H1 (cell line): Measurements from ENCODE around the gene TMEM52B. TPM values are rescaled to one million over a fixed set of nuclear protein-coding genes. Genes with fewer than 3 reads are reported as not detected.

Experiments
- CTCF ChIA-PET: fragments of 300-600 bp; sonication (Branson Sonifier 250); formaldehyde crosslinking; loops from one replicate; lab custom pipeline; 2021; ENCODE audit not compliant: partially characterized antibody; lab: Charles Lee
- POLR2A ChIA-PET: fragments of 300-600 bp; sonication (Branson Sonifier 250); formaldehyde crosslinking; loops from one replicate; lab custom pipeline; 2021; ENCODE audit warnings: inconsistent platforms; ENCODE audit not compliant: partially characterized antibody; lab: Charles Lee
- DNase-seq, 2 experiments: peaks; one replicate each; pipeline versions ENCODE4 v3.0.0 to v3.0.0-alpha.2; 2010 to 2022; ENCODE audit warnings: low spot score in 2 of 2, low read depth in 1 of 2, mixed read lengths in 1 of 2
- FAIRE-seq: peaks from 2 replicates; lab custom pipeline; 2011; peaks lifted over from hg19 to GRCh38; lab: Jason Lieb, UNC
- H2AFZ ChIP-seq: 2 replicates; pipeline ENCODE4 v1.8.1; 2012; ENCODE audit warnings: low read length, inconsistent platforms
- H2AK5ac ChIP-seq: 2 replicates; pipeline ENCODE4 v1.6.1; 2013; ENCODE audit warnings: low read depth, low read length
- H2BK120ac ChIP-seq: replicated peaks from 2 replicates; pipeline ENCODE3; 2013; ENCODE audit warnings: low read depth, low read length, inconsistent platforms
- H2BK12ac ChIP-seq: 2 replicates; pipeline ENCODE4 v1.6.1; 2013; ENCODE audit warnings: low read depth, low read length
- H2BK15ac ChIP-seq: 2 replicates; pipeline ENCODE4 v1.6.1; 2013; ENCODE audit warnings: low read length
- H2BK20ac ChIP-seq: 2 replicates; pipeline ENCODE4 v1.6.1; 2013; ENCODE audit warnings: low read length
- H2BK5ac ChIP-seq: 2 replicates; pipeline ENCODE4 v1.6.1; 2013; ENCODE audit warnings: low read depth, low read length
- H3K14ac ChIP-seq: 2 replicates; pipeline ENCODE4 v1.6.1; 2013; ENCODE audit warnings: inconsistent platforms; ENCODE audit not compliant: insufficient read length
- H3K18ac ChIP-seq: 2 replicates; pipeline ENCODE4 v1.6.1; 2013; ENCODE audit warnings: low read length; ENCODE audit errors: extremely low read depth
- H3K23ac ChIP-seq: 2 replicates; pipeline ENCODE4 v1.6.1; 2013; ENCODE audit warnings: inconsistent platforms; ENCODE audit not compliant: insufficient read length
- H3K23me2 ChIP-seq: 2 replicates; pipeline ENCODE4 v1.6.1; 2013; ENCODE audit warnings: low read depth, low read length
- H3K27ac ChIP-seq: 2 replicates; pipeline ENCODE4 v1.6.1; 2011; ENCODE audit warnings: low read depth, low read length, inconsistent platforms
- H3K27me3 ChIP-seq, 4 experiments: replicated peaks in 1 of 4; 1 replicate in 1 of 4; 2 replicates in 3 of 4; pipeline versions ENCODE4 v1.6.1 to v1.8.1; 2011 to 2013; ENCODE audit warnings: low read length in 3 of 4, mild to moderate bottlenecking in 3 of 4, inconsistent platforms in 2 of 4, mixed read lengths in 2 of 4, moderate library complexity in 1 of 4; ENCODE audit not compliant: control insufficient read depth in 3 of 4, insufficient read depth in 3 of 4; ENCODE audit errors: extremely low read depth in 1 of 4
- H3K36me3 ChIP-seq, 4 experiments: 2 replicates each; pipeline versions ENCODE4 v1.6.1 to v1.8.1; 2011 to 2013; ENCODE audit warnings: mild to moderate bottlenecking in 4 of 4, low read length in 3 of 4, moderate library complexity in 2 of 4, control low read depth in 1 of 4, inconsistent platforms in 1 of 4; ENCODE audit not compliant: insufficient read depth in 4 of 4, control insufficient read depth in 2 of 4
- H3K4ac ChIP-seq: replicated peaks from 2 replicates; pipeline ENCODE3; 2013; ENCODE audit warnings: low read length, low read depth, mixed read lengths, inconsistent platforms; ENCODE audit not compliant: insufficient read length
- H3K4me1 ChIP-seq, 4 experiments: replicated peaks in 1 of 4; 1 replicate in 1 of 4; 2 replicates in 3 of 4; pipeline versions ENCODE4 v1.6.1 to v1.8.1; 2011 to 2013; ENCODE audit warnings: low read length in 3 of 4, inconsistent platforms in 2 of 4, mixed read lengths in 1 of 4; ENCODE audit not compliant: insufficient read depth in 4 of 4, control insufficient read depth in 3 of 4
- H3K4me2 ChIP-seq, 2 experiments: 2 replicates each; pipeline versions ENCODE4 v1.6.1 to v1.8.1; 2011 to 2013; ENCODE audit warnings: low read depth in 2 of 2, low read length in 2 of 2, control low read depth in 1 of 2, inconsistent platforms in 1 of 2, mild to moderate bottlenecking in 1 of 2; ENCODE audit not compliant: insufficient read depth in 1 of 2
- H3K4me3 ChIP-seq, 4 experiments: fragments of 200-600, 300-600 bp in 1 of 4; sonication (generic), shearing (Covaris generic), sonication (Bioruptor Twin) in 1 of 4; 2 replicates each; pipeline versions ENCODE4 v1.5.1 to v1.8.1; 2011 to 2016; ENCODE audit warnings: low read length in 4 of 4, low read depth in 3 of 4, control low read depth in 2 of 4, inconsistent platforms in 2 of 4, mild to moderate bottlenecking in 2 of 4, mixed read lengths in 1 of 4, moderate library complexity in 1 of 4; ENCODE audit not compliant: insufficient read depth in 2 of 4; ENCODE audit errors: extremely low read depth in 1 of 4
- H3K56ac ChIP-seq: replicated peaks from 2 replicates; pipeline ENCODE3; 2013; ENCODE audit warnings: low read depth, mild to moderate bottlenecking, mixed read lengths, low read length, inconsistent platforms; ENCODE audit not compliant: insufficient read length
- H3K79me1 ChIP-seq: 2 replicates; pipeline ENCODE4 v1.6.1; 2013; ENCODE audit warnings: low read depth, low read length, control low read depth
- H3K79me2 ChIP-seq, 2 experiments: 2 replicates each; pipeline versions ENCODE4 v1.6.1 to v1.8.1; 2012 to 2013; ENCODE audit warnings: low read length in 2 of 2, mild to moderate bottlenecking in 2 of 2, inconsistent platforms in 1 of 2; ENCODE audit not compliant: insufficient read depth in 2 of 2, control insufficient read depth in 1 of 2
- H3K9ac ChIP-seq, 4 experiments: replicated peaks in 1 of 4; 1 replicate in 1 of 4; 2 replicates in 3 of 4; pipeline versions ENCODE4 v1.6.1 to v1.8.1; 2011 to 2013; ENCODE audit warnings: low read depth in 3 of 4, low read length in 3 of 4, control low read depth in 2 of 4, mild to moderate bottlenecking in 2 of 4, moderate library complexity in 2 of 4, inconsistent platforms in 1 of 4; ENCODE audit errors: extremely low read depth in 1 of 4
- H3K9me3 ChIP-seq, 2 experiments: 2 replicates each; pipeline versions ENCODE4 v1.6.1 to v1.8.1; 2012 to 2013; ENCODE audit warnings: mild to moderate bottlenecking in 2 of 2, moderate library complexity in 2 of 2, control low read depth in 1 of 2, inconsistent platforms in 1 of 2, low read depth in 1 of 2, low read length in 1 of 2, mixed read lengths in 1 of 2; ENCODE audit not compliant: insufficient read depth in 2 of 2
- H4K20me1 ChIP-seq, 2 experiments: replicated peaks in 1 of 2; 2 replicates each; pipeline versions ENCODE3 to v1.8.1; 2011 to 2013; ENCODE audit warnings: inconsistent platforms in 2 of 2, low read length in 2 of 2, mild to moderate bottlenecking in 1 of 2; ENCODE audit not compliant: insufficient read depth in 2 of 2, control insufficient read depth in 1 of 2
- H4K5ac ChIP-seq: 2 replicates; pipeline ENCODE4 v1.6.1; 2013; ENCODE audit warnings: low read length, low read depth, mixed read lengths, inconsistent platforms; ENCODE audit not compliant: insufficient read length
- H4K8ac ChIP-seq: 2 replicates; pipeline ENCODE4 v1.8.0; 2013; ENCODE audit warnings: mild to moderate bottlenecking, moderate library complexity, low read length, inconsistent platforms; ENCODE audit not compliant: insufficient read depth; ENCODE audit errors: extremely low read depth
- H4K91ac ChIP-seq: replicated peaks from 2 replicates; pipeline ENCODE3; 2013; ENCODE audit warnings: low read length, mixed read lengths, inconsistent platforms; ENCODE audit not compliant: insufficient read length
- CHD1 ChIP-seq: IDR thresholded peaks from 2 replicates; pipeline ENCODE4 v1.6.1; 2012; ENCODE audit warnings: low read depth, low read length, improper control_type of control experiment
- POLR2AphosphoS5 ChIP-seq: IDR thresholded peaks from 2 replicates; pipeline ENCODE4 v1.6.1; 2011; ENCODE audit warnings: low read depth, low read length
- RBBP5 ChIP-seq: IDR thresholded peaks from 2 replicates; pipeline ENCODE4 v1.7.1; 2012; ENCODE audit warnings: low read depth, mild to moderate bottlenecking, inconsistent platforms, low read length, moderate library complexity, borderline replicate concordance
- TAF1 ChIP-seq: IDR thresholded peaks from 2 replicates; pipeline ENCODE4 v1.6.1; 2011; ENCODE audit warnings: mild to moderate bottlenecking, low read depth, low read length
- TAF7 ChIP-seq: optimal IDR thresholded peaks from 2 replicates; pipeline ENCODE3; 2011; ENCODE audit warnings: low read depth, mild to moderate bottlenecking, inconsistent platforms, low read length, moderate library complexity, borderline replicate concordance
- TBP ChIP-seq: IDR thresholded peaks from 2 replicates; pipeline ENCODE4 v1.6.1; 2011; ENCODE audit warnings: low read depth, low read length, improper control_type of control experiment
- ZNF274 ChIP-seq: IDR thresholded peaks from 2 replicates; pipeline ENCODE4 v1.7.0; 2012; ENCODE audit warnings: low read length, borderline replicate concordance; ENCODE audit errors: extremely low read depth
- WGBS, 2 experiments: shearing (Covaris generic) in 1 of 2; methylation state at CpG; one replicate each; pipeline versions ENCODE4 v1.1.6 to v1.1.7; 2013 to 2015; ENCODE audit warnings: low lambda C conversion rate in 2 of 2, mixed read lengths in 2 of 2, inconsistent platforms in 1 of 2, low coverage in 1 of 2, missing lambda C conversion rate in 1 of 2; ENCODE audit not compliant: insufficient replicate concordance in 2 of 2, insufficient coverage in 1 of 2, insufficient read length in 1 of 2; ENCODE audit errors: extremely low coverage in 1 of 2, missing lambda C conversion rate in 1 of 2; 5-methylcytosine and 5-hydroxymethylcytosine counted together
- polyA plus RNA-seq, 7 experiments: library from polyadenylated mRNA; depleted of rRNA in 3 of 7; stranded (reverse) in 5 of 7; unstranded in 2 of 7; fragments of >200 nt in 5 of 7; fragments of 200-250 nt in 2 of 7; gene quantifications; 1 replicate in 5 of 7; 2 replicates in 1 of 7; 4 replicates in 1 of 7; pipeline versions ENCODE4 v1.2.1 to v1.2.3, GENCODE V29; 2011 to 2013; ENCODE audit warnings: missing spikeins in 2 of 7, mixed read lengths in 2 of 7
- total RNA-seq: library from RNA; stranded (reverse); fragmentation: NEBNext Ultra II Directional; extraction: Animal tissue kit (Norgen Biotek cat#: 25700); gene quantifications from 2 replicates; pipeline ENCODE4 v1.2.1, GENCODE V29; 2021
- TF ChIP-seq, protein P1 (sequence below): IDR thresholded peaks from 2 replicates; pipeline ENCODE4 v1.6.1; 2012; ENCODE audit warnings: inconsistent platforms
- TF ChIP-seq, protein P2 (sequence below): IDR thresholded peaks from 2 replicates; pipeline ENCODE4 v1.6.1; 2011; ENCODE audit warnings: low read depth, mild to moderate bottlenecking, low read length; ENCODE audit not compliant: insufficient read depth

Gene TMEM52B
- total and polyA plus RNA-seq, 2 of the 8 experiments (the other 6 are each of a cell fraction or from before 2014, with no cell fraction given): not detected

DNA sequence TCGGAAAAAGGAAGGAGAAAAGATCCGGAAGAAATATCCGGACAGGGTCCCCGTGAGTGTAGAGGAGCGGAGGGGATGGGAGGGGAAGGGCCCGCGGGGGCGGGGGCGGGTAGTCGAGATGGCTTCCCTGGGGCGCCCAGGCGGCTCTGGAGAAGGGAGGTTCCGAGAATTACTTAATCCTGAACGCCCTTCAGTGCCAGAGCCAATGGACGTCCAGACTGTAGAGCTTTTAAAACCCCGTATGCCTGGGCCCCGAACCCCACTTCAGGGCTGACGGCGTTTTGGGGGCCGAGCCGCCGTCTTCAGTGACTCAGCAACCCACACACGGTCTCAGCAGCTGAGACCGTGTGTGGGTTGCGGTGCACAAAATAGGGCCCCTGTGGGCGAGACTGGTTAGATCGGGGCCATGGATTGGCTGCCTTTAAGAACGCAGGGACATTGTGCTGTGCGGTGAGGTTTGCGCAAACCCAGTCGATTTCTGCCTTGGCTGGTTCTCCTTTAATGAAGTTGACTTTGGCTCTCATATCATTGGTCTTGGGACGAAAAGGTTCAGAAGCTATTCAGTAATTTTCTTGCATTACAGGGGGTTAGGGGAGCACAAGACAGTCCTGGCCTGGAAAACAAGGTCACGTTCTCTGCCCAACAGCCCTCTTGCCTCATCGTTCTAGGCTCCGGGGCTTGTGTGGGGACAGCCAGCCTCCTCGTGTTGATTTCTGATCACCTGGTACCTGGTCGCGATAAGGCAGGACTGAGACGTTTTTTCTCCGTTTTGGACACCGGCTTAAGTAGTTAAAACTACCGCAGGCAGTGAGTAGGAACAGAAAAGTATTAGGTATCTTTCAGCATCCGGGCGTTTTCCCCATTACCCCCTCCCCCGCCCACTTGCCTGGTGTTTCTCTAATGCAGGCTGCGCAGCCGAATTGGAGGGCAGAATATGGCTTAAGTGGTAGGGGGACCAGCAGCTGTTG, 34.6 kb downstream of the TMEM52B start:
- Histone ChIP-seq H3K56ac (no peak overlapping the region), H2BK120ac (no peak overlapping the region), H3K36me3 (peaks cover 0 to 6% (median 0%) of the 10 kb centered on the region in 4 experiments; a peak in 2 of 8 replicates), H3K9me3 (no peaks in the 10 kb centered on the region), H2BK20ac (no peak overlapping the region), H3K4ac (no peak overlapping the region), H3K79me2 (peaks cover 0 to 38% of the 10 kb centered on the region in 2 experiments; a peak in 3 of 4 replicates), H2BK12ac (peak overlapping the region; percentile 13; the same call in 1 of the 2 replicates), H3K9ac (peak overlapping the region; percentile 78 to 93 (median 88)), H2BK5ac (peak overlapping the region; percentile 26; the same call in 1 of the 2 replicates), H3K4me2 (peak overlapping the region; percentile 72 to 94), H3K4me3 (peak overlapping the region; percentile 66 to 97 (median 88)), H2AFZ (peak overlapping the region; percentile 85), H2AK5ac (no peak overlapping the region), H4K91ac (no peak overlapping the region), H3K23ac (no peak overlapping the region), H4K5ac (peak overlapping the region; percentile 8), H3K27ac (peak overlapping the region; percentile 86), H4K8ac (peak overlapping the region; percentile 96), H3K18ac (no peak overlapping the region; the same call in 1 of the 2 replicates), H3K79me1 (peaks cover 2% of the 10 kb centered on the region; the same call in 1 of the 2 replicates), H3K23me2 (peaks cover 8% of the 10 kb centered on the region), H3K4me1 (peaks cover 0 to 10% (median 3%) of the 10 kb centered on the region in 4 experiments; a peak in 5 of 7 replicates), H3K14ac (no peak overlapping the region), H4K20me1 (no peaks in the 10 kb centered on the region), H2BK15ac (peak overlapping the region; percentile 48; the same call in 1 of the 2 replicates), H3K27me3 (no peaks in the 10 kb centered on the region)
- POLR2A ChIA-PET: interaction anchor here (0.6 to 3.1 kb wide), 8 partner anchors 8 to 509 kb away, joined by 3 to 14 read pairs (median 4); no protein-coding TSS in a partner anchor
- no peak for FAIRE-seq
- 1% methylated on average over 39 of the region's 47 CpGs; no CpG with 5 or more reads in 1 of the 2 experiments for WGBS, 2 experiments
- CTCF ChIA-PET: interaction anchor here (0.6 to 2.2 kb wide), 7 partner anchors 11 to 285 kb away, joined by 3 to 8 read pairs (median 4); no protein-coding TSS in a partner anchor
- DNase-seq: peak in 1 of 2 experiments; percentile 68
- TF ChIP-seq RBBP5 (0 out of 2 replicates have a peak, but pooled peaks have one; percentile 43), TAF7 (peak; percentile 60), TAF1 (0 out of 2 replicates have a peak, but pooled peaks have one; percentile 18), CHD1 (0 out of 2 replicates have a peak, but pooled peaks have one; percentile 15), TBP (0 out of 2 replicates have a peak, but pooled peaks have one; percentile 8), POLR2AphosphoS5 (peak; percentile 13), ZNF274 (no peak)
- TF ChIP-seq, protein P1, sequence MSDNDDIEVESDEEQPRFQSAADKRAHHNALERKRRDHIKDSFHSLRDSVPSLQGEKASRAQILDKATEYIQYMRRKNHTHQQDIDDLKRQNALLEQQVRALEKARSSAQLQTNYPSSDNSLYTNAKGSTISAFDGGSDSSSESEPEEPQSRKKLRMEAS: 0 out of 2 replicates have a peak, but pooled peaks have one; percentile 32
- TF ChIP-seq, protein P2, sequence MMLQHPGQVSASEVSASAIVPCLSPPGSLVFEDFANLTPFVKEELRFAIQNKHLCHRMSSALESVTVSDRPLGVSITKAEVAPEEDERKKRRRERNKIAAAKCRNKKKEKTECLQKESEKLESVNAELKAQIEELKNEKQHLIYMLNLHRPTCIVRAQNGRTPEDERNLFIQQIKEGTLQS: no peak
